H1 (cell line): ENCODE results near the gene POU6F2. TPM values are rescaled to one million over a fixed set of nuclear protein-coding genes. Genes with fewer than 3 reads are reported as not detected.

Experiments used
- ATF3 ChIP-seq: IDR thresholded peaks from 2 replicates; pipeline ENCODE4 v1.6.1; 2011; ENCODE audit warnings: low read depth, mild to moderate bottlenecking, low read length; ENCODE audit not compliant: insufficient read depth
- BACH1 ChIP-seq: IDR thresholded peaks from 2 replicates; pipeline ENCODE4 v1.6.1; 2012; ENCODE audit warnings: low read length, improper control_type of control experiment
- CHD7 ChIP-seq: fragments of 300-600 bp; sonication (generic); IDR thresholded peaks from 2 replicates; pipeline ENCODE4 v1.7.1; 2012; ENCODE audit warnings: low read length, moderate library complexity, mild to moderate bottlenecking, inconsistent platforms; ENCODE audit not compliant: insufficient replicate concordance
- EZH2 ChIP-seq: fragments of 200-600 bp; sonication (generic); IDR thresholded peaks from 2 replicates; pipeline ENCODE4 v1.7.1; 2012; ENCODE audit warnings: low read depth, mild to moderate bottlenecking, moderate library complexity, low read length, inconsistent platforms; ENCODE audit not compliant: severe bottlenecking
- GABPA ChIP-seq: IDR thresholded peaks from 2 replicates; pipeline ENCODE4 v1.6.1; 2011; ENCODE audit warnings: mild to moderate bottlenecking, low read length, moderate library complexity, borderline replicate concordance; ENCODE audit not compliant: insufficient read depth
- NANOG ChIP-seq: IDR thresholded peaks from 2 replicates; pipeline ENCODE4 v1.6.1; 2011; ENCODE audit warnings: low read length, low read depth, mild to moderate bottlenecking, inconsistent platforms; ENCODE audit not compliant: insufficient read depth, poor library complexity, severe bottlenecking
- polyA plus RNA-seq, 7 experiments: library from polyadenylated mRNA; depleted of rRNA in 3 of 7; stranded (reverse) in 5 of 7; unstranded in 2 of 7; fragments of >200 nt in 5 of 7; fragments of 200-250 nt in 2 of 7; gene quantifications; 1 replicate in 5 of 7; 2 replicates in 1 of 7; 4 replicates in 1 of 7; pipeline versions ENCODE4 v1.2.1 to v1.2.3, GENCODE V29; 2011 to 2013; ENCODE audit warnings: missing spikeins in 2 of 7, mixed read lengths in 2 of 7
- total RNA-seq: library from RNA; stranded (reverse); fragmentation: NEBNext Ultra II Directional; extraction: Animal tissue kit (Norgen Biotek cat#: 25700); gene quantifications from 2 replicates; pipeline ENCODE4 v1.2.1, GENCODE V29; 2021

Gene POU6F2
- total and polyA plus RNA-seq, 2 of the 8 experiments (the other 6 are each of a cell fraction or from before 2014, with no cell fraction given) = 1.1 to 2.0 TPM

- TF ChIP-seq CHD7 (no peak), GABPA (no peak), EZH2 (no peak), NANOG (no peak), BACH1 (no peak), ATF3 (no peak)
These were observed 122.6 kb downstream of the POU6F2 start (continued) for GRCh38 chr7:39100270-39100669.
